Upper lobe of right lung (tissue), 1 donor: ENCODE results near the gene CDH4. TPM values are rescaled to one million over a fixed set of nuclear protein-coding genes. Genes with fewer than 3 reads are reported as not detected.

ENCODE experiments used
- ATAC-seq: fragments of 200-7000 bp; cut with Tn5 transposase; one replicate; pipeline ENCODE4 v1.9.1; 2020; ENCODE audit warnings: mild to moderate bottlenecking, moderate library complexity
- DNase-seq: peaks from one replicate; pipeline ENCODE4 v3.0.0-alpha.2; 2020
- H3K27ac ChIP-seq: fragments of 200-600 bp; one replicate; pipeline ENCODE4 v1.8.0; 2022
- H3K27me3 ChIP-seq: fragments of 200-600 bp; one replicate; pipeline ENCODE4 v1.8.0; 2022; ENCODE audit warnings: mild to moderate bottlenecking
- H3K36me3 ChIP-seq: fragments of 200-600 bp; one replicate; pipeline ENCODE4 v1.8.0; 2022
- H3K4me1 ChIP-seq: fragments of 200-600 bp; one replicate; pipeline ENCODE4 v1.8.0; 2022
- H3K4me3 ChIP-seq: fragments of 200-600 bp; one replicate; pipeline ENCODE4 v1.8.0; 2022; ENCODE audit warnings: mild to moderate bottlenecking
- H3K9me3 ChIP-seq: fragments of 200-600 bp; one replicate; pipeline ENCODE4 v1.8.0; 2022
- CTCF ChIP-seq: fragments of 200-600 bp; IDR thresholded peaks from one replicate; pipeline ENCODE4 v1.8.0; 2022; ENCODE audit warnings: antibody characterized with exemption
- intact Hi-C: fragments of 100-400 bp; cut with DNase I; formaldehyde crosslinking; loops from one replicate; pipeline ENCODE4 v1.11.0; 2022
- total RNA-seq: library from RNA; stranded (reverse); fragmentation: NEBNext Ultra II Directional; extraction: Animal tissue kit (Norgen Biotek cat#: 25700); gene quantifications from one replicate; pipeline ENCODE4 v1.2.1, GENCODE V29; 2021
- donor health status: DM: no; HTN: yes; CAD: no; lungs with severe emphysema.

Gene CDH4
- total RNA-seq, 1 donor from 2014 or later = 0.23 TPM

- DNase-seq (peak; percentile 63), ATAC-seq (no peak)
- H3K9me3 ChIP-seq = no peaks in the 10 kb centered on the region
- H3K4me3 ChIP-seq = no peak overlapping the region
- intact Hi-C loops = no loop called here
- H3K36me3 ChIP-seq = no peaks in the 10 kb centered on the region
- no peaks in the 10 kb centered on the region for H3K27me3 ChIP-seq
- H3K4me1 ChIP-seq = no peaks in the 10 kb centered on the region
- no peak for TF ChIP-seq CTCF
- H3K27ac ChIP-seq = no peak overlapping the region
Measured at GRCh38 chr20:61932711-61933480, 680.8 kb downstream of the CDH4 start.

GRCh38 chr20:61933481-61933950 lies 681.5 kb downstream of the CDH4 start:
- no peak overlapping the region for H3K27ac ChIP-seq
- H3K4me1 ChIP-seq = no peaks in the 10 kb centered on the region
- no peaks in the 10 kb centered on the region for H3K27me3 ChIP-seq
- no peaks in the 10 kb centered on the region for H3K36me3 ChIP-seq
- TF ChIP-seq CTCF = no peak
- no peak overlapping the region for H3K4me3 ChIP-seq
- intact Hi-C loops = no loop called here
- DNase-seq = peak; percentile 48
- no peaks in the 10 kb centered on the region for H3K9me3 ChIP-seq
- ATAC-seq = no peak

GRCh38 chr20:61933951-61934715 lies 682.1 kb downstream of the CDH4 start:
- no peak overlapping the region for H3K4me3 ChIP-seq
- intact Hi-C loops = no loop called here
- no peaks in the 10 kb centered on the region for H3K27me3 ChIP-seq
- H3K36me3 ChIP-seq = no peaks in the 10 kb centered on the region
- no peak for TF ChIP-seq CTCF
- ATAC-seq (no peak), DNase-seq (peak; percentile 57)
- no peaks in the 10 kb centered on the region for H3K4me1 ChIP-seq
- no peak overlapping the region for H3K27ac ChIP-seq
- H3K9me3 ChIP-seq = no peaks in the 10 kb centered on the region

GRCh38 chr20:61934716-61935530 lies 682.9 kb downstream of the CDH4 start:
- intact Hi-C loops = no loop called here
- Histone ChIP-seq H3K4me3 (no peak overlapping the region), H3K27me3 (no peaks in the 10 kb centered on the region), H3K36me3 (no peaks in the 10 kb centered on the region), H3K9me3 (no peaks in the 10 kb centered on the region), H3K27ac (no peak overlapping the region), H3K4me1 (no peaks in the 10 kb centered on the region)
- no peak for TF ChIP-seq CTCF
- peak; percentile 51 for DNase-seq
- no peak for ATAC-seq

GRCh38 chr20:61935926-61936700 lies 684.1 kb downstream of the CDH4 start:
- DNase-seq (peak; percentile 52), ATAC-seq (no peak)
- intact Hi-C loops = no loop called here
- TF ChIP-seq CTCF = no peak
- H3K4me1 ChIP-seq = no peaks in the 10 kb centered on the region
- no peak overlapping the region for H3K4me3 ChIP-seq
- H3K9me3 ChIP-seq = no peaks in the 10 kb centered on the region
- H3K27me3 ChIP-seq = no peaks in the 10 kb centered on the region
- no peak overlapping the region for H3K27ac ChIP-seq
- H3K36me3 ChIP-seq = no peaks in the 10 kb centered on the region
